ENCODE data around the gene ATP9A. TPM values are rescaled to one million over a fixed set of nuclear protein-coding genes. Genes with fewer than 3 reads are reported as not detected.

Gene ATP9A
- total and polyA plus RNA-seq, 2 donors (not counting 3 experiments of a cell fraction or from before 2014, with no cell fraction given), result 20.9 to 41.5 TPM

GRCh38 chr20:51560550-51561307 lies 207.5 kb downstream of the ATP9A start:
- DNase-seq (ENCODE audit: low read depth, low spot score), result peak; percentile 17
- Histone ChIP-seq H3K4me3 (replicated peaks in 1 of 3; ENCODE audit: insufficient read depth in 1 of 3, low read depth in 1 of 3, low read length in 3 of 3) (peak overlapping the region; percentile 2 to 28 (median 11)), H4K20me1 (replicated peaks; ENCODE audit: control insufficient read depth, extremely low read depth, insufficient read depth, low read length) (no peaks in the 10 kb centered on the region), H3K4me1 (ENCODE audit: control insufficient read depth, extremely low read depth, insufficient read depth, low read length) (peaks cover 24% of the 10 kb centered on the region), H3K36me3 (ENCODE audit: control insufficient read depth in 2 of 2, extremely low read depth in 1 of 2, insufficient read depth in 2 of 2, low read length in 2 of 2) (no peaks in the 10 kb centered on the region), H3K9me1 (replicated peaks; ENCODE audit: control insufficient read depth, extremely low read depth, insufficient read depth, low read length) (no peaks in the 10 kb centered on the region), H3K79me2 (ENCODE audit: control insufficient read depth, insufficient read depth, low read length) (no peaks in the 10 kb centered on the region), H3K27me3 (ENCODE audit: control insufficient read depth in 2 of 2, insufficient read depth in 2 of 2, low read length in 2 of 2) (no peaks in the 10 kb centered on the region), H3K9ac (replicated peaks; ENCODE audit: extremely low read depth, insufficient read depth, low read length) (peak overlapping the region; percentile 40), H3K9me3 (replicated peaks; ENCODE audit: control insufficient read depth, insufficient read depth, low read length) (no peaks in the 10 kb centered on the region), H3K27ac (ENCODE audit: insufficient read depth, low read depth, low read length) (no peak overlapping the region), H2AFZ (ENCODE audit: low read depth, low read length) (peak overlapping the region; percentile 32), H3K4me2 (ENCODE audit: insufficient read depth, low read length) (peak overlapping the region; percentile 64)
- FAIRE-seq, result peak; percentile 26
- dilution Hi-C loops (cut with MboI; ENCODE audit: extremely low pct_ligation_motif_present, low sequenced_read_pairs) (no loop called here), intact Hi-C loops (cut with micrococcal nuclease) (no loop called here)
- TSS peak; percentile 6 for BruUV-seq (replicated peaks)
- POLR2A ChIA-PET, result interaction anchor here (0.7 to 0.8 kb wide), 2 partner anchors 41 to 64 kb away, joined by 3 to 8 read pairs; no protein-coding TSS in a partner anchor
- CTCF ChIA-PET, result interaction anchor here (0.6 to 1.2 kb wide), 2 partner anchors 27 to 34 kb away, joined by 3 read pairs; no protein-coding TSS in a partner anchor
- no peak for TF ChIP-seq CTCF (IDR thresholded peaks at IDR 0.05; ENCODE audit: extremely low read depth in 1 of 2, insufficient read depth in 1 of 2, low read depth in 1 of 2, low read length in 2 of 2)
- no peak for TF ChIP-seq POLR2A (IDR thresholded peaks at IDR 0.05; ENCODE audit: low read depth, low read length)
- TF ChIP-seq FOS (IDR thresholded peaks at IDR 0.05; ENCODE audit: borderline replicate concordance, insufficient read depth, low read length), result no peak
- TF ChIP-seq GATA2 (IDR thresholded peaks at IDR 0.05; ENCODE audit: insufficient read depth, insufficient read length, low read depth, low read length), result no peak
- TF ChIP-seq POLR2AphosphoS5 (IDR thresholded peaks at IDR 0.05; ENCODE audit: insufficient read depth, low read depth, low read length), result no peak
- TF ChIP-seq JUN (IDR thresholded peaks at IDR 0.05; ENCODE audit: borderline replicate concordance, insufficient read depth, insufficient read length, low read depth), result no peak
- TF ChIP-seq MAX (IDR thresholded peaks at IDR 0.05; ENCODE audit: insufficient read depth, insufficient read length), result no peak
- no peak for TF ChIP-seq MYC (IDR thresholded peaks at IDR 0.05; ENCODE audit: low read depth, low read length)
- TF ChIP-seq EZH2 (IDR thresholded peaks at IDR 0.05; ENCODE audit: borderline replicate concordance, low read depth, low read length, severe bottlenecking), result no peak
